DOHH2 (cell line): Measurements from ENCODE around the gene FGD4.

Experiments
- H3F3A ChIP-seq: fragments of 200-600 bp; sonication (generic), shearing (Covaris generic); 2 replicates; pipeline ENCODE4 v1.6.0; 2016; ENCODE audit warnings: antibody characterized with exemption, mild to moderate bottlenecking; ENCODE audit not compliant: control insufficient read depth, insufficient read depth
- H3K27ac ChIP-seq: fragments of 200-600 bp; sonication (generic); 2 replicates; pipeline ENCODE4 v1.5.1; 2014; ENCODE audit warnings: low read depth, mild to moderate bottlenecking, low read length, moderate library complexity
- H3K27me3 ChIP-seq: fragments of 200-600 bp; sonication (generic); 2 replicates; pipeline ENCODE4 v1.6.1; 2014; ENCODE audit warnings: mild to moderate bottlenecking, low read length, mixed read lengths; ENCODE audit not compliant: control insufficient read depth
- H3K36me3 ChIP-seq: fragments of 200-600 bp; sonication (generic); 2 replicates; pipeline ENCODE4 v1.6.1; 2014; ENCODE audit warnings: mild to moderate bottlenecking, low read length, moderate library complexity, mixed read lengths; ENCODE audit not compliant: control insufficient read depth
- H3K4me1 ChIP-seq: fragments of 200-600 bp; sonication (generic); 2 replicates; pipeline ENCODE4 v1.6.1; 2014; ENCODE audit warnings: mild to moderate bottlenecking, low read length, mixed read lengths; ENCODE audit not compliant: control insufficient read depth
- H3K4me2 ChIP-seq: fragments of 200-600 bp; sonication (generic); 2 replicates; pipeline ENCODE4 v1.6.0; 2014; ENCODE audit warnings: mild to moderate bottlenecking, low read length, moderate library complexity
- H3K4me3 ChIP-seq: fragments of 200-600 bp; sonication (generic); 2 replicates; pipeline ENCODE4 v1.5.1; 2014; ENCODE audit warnings: mild to moderate bottlenecking, low read length, mixed read lengths
- H3K79me2 ChIP-seq: fragments of 200-600 bp; sonication (generic); 2 replicates; pipeline ENCODE4 v1.6.1; 2014; ENCODE audit warnings: mild to moderate bottlenecking, low read length, mixed read lengths; ENCODE audit not compliant: control insufficient read depth
- H3K9me2 ChIP-seq: fragments of 200-600 bp; sonication (generic); replicated peaks from 2 replicates; pipeline ENCODE4 v1.6.1; 2014; ENCODE audit warnings: mild to moderate bottlenecking, low read length, mixed read lengths; ENCODE audit not compliant: control insufficient read depth
- H3K9me3 ChIP-seq: fragments of 200-600 bp; sonication (generic); 2 replicates; pipeline ENCODE4 v1.6.1; 2014; ENCODE audit warnings: antibody characterized with exemption, low read length, mixed read lengths; ENCODE audit not compliant: control insufficient read depth, insufficient read depth
- H4K20me1 ChIP-seq: fragments of 200-600 bp; sonication (generic); 2 replicates; pipeline ENCODE4 v1.6.0; 2014; ENCODE audit warnings: low read depth, mild to moderate bottlenecking, antibody characterized with exemption, low read length, moderate library complexity; ENCODE audit not compliant: control insufficient read depth, insufficient read depth
- CTCF ChIP-seq: fragments of 200-600 bp; sonication (generic); IDR thresholded peaks from one replicate; pipeline ENCODE4 v1.5.1; 2014; ENCODE audit warnings: antibody characterized with exemption, mild to moderate bottlenecking, low read depth, low read length; ENCODE audit not compliant: poor library complexity, severe bottlenecking
- EZH2phosphoT487 ChIP-seq: fragments of 200-600 bp; sonication (generic); IDR thresholded peaks from 2 replicates; pipeline ENCODE4 v1.6.1; 2017; ENCODE audit warnings: borderline replicate concordance, mild to moderate bottlenecking, antibody characterized with exemption, low read length, moderate library complexity, mixed read lengths

The FGD4 gene

GRCh38 chr12:32551058-32551457, 151.7 kb downstream of the FGD4 start:
- Histone ChIP-seq H3K4me1 (peaks cover 76% of the 10 kb centered on the region), H3K36me3 (peaks cover 7% of the 10 kb centered on the region), H3K27me3 (no peaks in the 10 kb centered on the region), H3K9me2 (no peaks in the 10 kb centered on the region), H3K79me2 (peaks cover 86% of the 10 kb centered on the region), H4K20me1 (no peaks in the 10 kb centered on the region), H3K4me3 (peak overlapping the region; percentile 70; the same call in 1 of the 2 replicates), H3K4me2 (peak overlapping the region; percentile 96), H3K9me3 (no peaks in the 10 kb centered on the region), H3K27ac (peak overlapping the region; percentile 84), H3F3A (0 out of 2 replicates have a peak, but pooled peaks cover 2% of the 10 kb centered on the region)
- TF ChIP-seq CTCF: no peak
- TF ChIP-seq EZH2phosphoT487: no peak

- Histone ChIP-seq H3K36me3 (peaks cover 2% of the 10 kb centered on the region; the same call in 1 of the 2 replicates), H3K27me3 (no peaks in the 10 kb centered on the region), H3K4me2 (peak overlapping the region; percentile 83), H3K9me3 (no peaks in the 10 kb centered on the region), H3K79me2 (peaks cover 64% of the 10 kb centered on the region), H3K27ac (peak overlapping the region; percentile 67), H3K4me3 (peak overlapping the region; percentile 61), H3F3A (peaks cover 9% of the 10 kb centered on the region; the same call in 1 of the 2 replicates), H3K9me2 (no peaks in the 10 kb centered on the region), H3K4me1 (peaks cover 40% of the 10 kb centered on the region), H4K20me1 (no peaks in the 10 kb centered on the region)
- TF ChIP-seq CTCF: no peak
- TF ChIP-seq EZH2phosphoT487: no peak
Measured at GRCh38 chr12:32558903-32559302, 159.5 kb downstream of the FGD4 start.

GRCh38 chr12:32559434-32559833, 160.1 kb downstream of the FGD4 start:
- Histone ChIP-seq H3F3A (peaks cover 9% of the 10 kb centered on the region; the same call in 1 of the 2 replicates), H4K20me1 (no peaks in the 10 kb centered on the region), H3K4me1 (peaks cover 39% of the 10 kb centered on the region), H3K27ac (peak overlapping the region; percentile 67), H3K4me2 (peak overlapping the region; percentile 83), H3K36me3 (peaks cover 7% of the 10 kb centered on the region), H3K9me2 (no peaks in the 10 kb centered on the region), H3K79me2 (peaks cover 61% of the 10 kb centered on the region), H3K9me3 (no peaks in the 10 kb centered on the region), H3K4me3 (peak overlapping the region; percentile 61), H3K27me3 (no peaks in the 10 kb centered on the region)
- TF ChIP-seq EZH2phosphoT487 (no peak), CTCF (no peak)
